HG02840 (cell line): ENCODE results near the gene TENM4.

ENCODE experiments used
- ATAC-seq: cut with Tn5 transposase; IDR thresholded peaks from one replicate; pipeline ENCODE4 v1.9.1; 2021; ENCODE audit warnings: mild to moderate bottlenecking, moderate library complexity, moderate number of reproducible peaks; ENCODE audit not compliant: unreplicated experiment, low FRiP score

TENM4 gene

DNA sequence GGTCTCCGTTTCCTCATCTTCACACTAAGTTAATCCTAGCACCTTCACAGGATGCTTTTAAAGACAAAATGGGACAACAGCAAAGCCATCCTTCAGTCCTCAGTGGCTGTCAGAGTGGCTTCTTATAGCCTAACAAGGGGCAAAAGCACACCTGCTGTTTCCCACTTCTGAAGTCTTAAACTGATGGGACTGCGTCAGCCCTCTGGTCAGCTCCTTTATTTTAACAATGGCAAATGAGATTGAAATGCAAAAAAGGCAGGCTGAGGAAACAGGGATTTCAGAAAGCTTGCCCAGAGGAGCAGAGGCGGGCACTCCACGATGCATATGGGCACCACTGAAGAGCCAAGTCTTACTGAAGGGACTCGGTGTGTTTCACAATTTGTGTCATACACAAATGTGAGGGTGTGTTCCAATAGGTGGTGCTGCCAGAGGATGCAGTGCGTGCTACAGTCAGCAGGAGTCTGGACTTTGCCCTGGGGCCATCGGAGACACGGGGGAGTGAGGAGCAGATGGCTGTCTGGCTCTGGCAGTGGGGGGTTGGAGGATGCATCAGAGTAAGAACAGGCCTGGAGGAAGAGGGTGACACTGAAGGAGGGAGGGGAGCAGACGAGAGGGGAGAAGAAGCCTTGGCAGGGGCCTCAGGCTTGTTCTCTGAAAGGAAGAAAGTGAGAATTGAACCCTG is 47.3 kb downstream of the TENM4 start:
- no peak for ATAC-seq

DNA sequence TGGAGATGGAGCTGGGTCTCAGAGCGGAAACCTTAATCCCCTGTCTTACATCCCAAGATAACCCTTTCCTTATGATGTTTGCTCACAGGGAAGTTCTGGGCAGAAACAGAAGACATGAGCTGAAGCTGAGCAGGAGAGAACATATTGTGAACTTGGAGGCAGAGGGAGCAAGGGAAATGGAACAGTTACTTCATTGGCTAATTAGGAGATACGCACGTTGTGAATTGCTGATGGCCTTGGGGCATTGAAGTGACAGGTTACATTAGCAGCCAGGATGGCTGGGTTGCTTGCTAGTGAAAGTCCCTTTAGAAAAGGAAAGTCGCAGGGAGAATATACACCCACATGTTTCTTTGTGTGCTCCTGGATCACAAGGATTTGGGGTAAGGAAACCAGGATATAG is 48.7 kb downstream of the TENM4 start:
- no peak for ATAC-seq

DNA sequence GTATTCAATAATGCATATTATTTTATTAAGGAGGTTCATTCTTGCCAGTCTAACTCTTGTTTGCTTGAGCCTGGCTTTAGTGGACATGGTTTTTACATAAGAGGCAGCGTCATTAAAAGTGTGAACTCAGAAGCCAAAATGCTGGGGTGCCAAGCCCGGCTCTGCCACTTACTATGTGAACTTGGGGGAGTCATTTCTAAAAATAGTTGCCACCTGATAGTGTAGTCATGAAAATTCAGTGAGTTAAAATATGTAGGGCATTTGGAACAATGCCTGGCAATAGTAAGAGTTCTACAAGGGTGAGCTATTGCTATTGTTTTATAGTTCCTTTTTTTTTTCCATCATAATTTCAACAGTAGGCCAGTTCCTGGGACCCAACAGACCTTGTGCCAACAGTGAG is 49.9 kb downstream of the TENM4 start:
- ATAC-seq = no peak

DNA sequence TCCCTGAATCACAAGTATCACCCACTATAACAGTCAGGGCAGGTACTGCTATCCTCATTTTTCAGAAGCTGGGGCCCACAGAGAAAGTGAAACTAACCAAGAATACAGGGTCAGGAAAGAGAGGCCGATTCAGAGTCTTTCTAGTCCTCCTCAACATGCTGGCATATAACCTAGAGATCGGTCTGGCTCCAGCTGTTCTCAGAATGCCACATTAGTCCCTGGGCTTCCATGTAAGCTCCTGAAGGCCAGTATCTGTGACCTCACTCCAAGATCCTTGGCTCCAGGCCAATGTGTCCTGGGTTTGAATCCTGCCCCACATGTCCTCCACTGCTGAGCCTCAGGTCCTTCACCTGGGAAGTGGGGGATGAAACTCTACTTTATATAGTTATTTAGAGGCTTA is 50.4 kb downstream of the TENM4 start:
- ATAC-seq = no peak

DNA sequence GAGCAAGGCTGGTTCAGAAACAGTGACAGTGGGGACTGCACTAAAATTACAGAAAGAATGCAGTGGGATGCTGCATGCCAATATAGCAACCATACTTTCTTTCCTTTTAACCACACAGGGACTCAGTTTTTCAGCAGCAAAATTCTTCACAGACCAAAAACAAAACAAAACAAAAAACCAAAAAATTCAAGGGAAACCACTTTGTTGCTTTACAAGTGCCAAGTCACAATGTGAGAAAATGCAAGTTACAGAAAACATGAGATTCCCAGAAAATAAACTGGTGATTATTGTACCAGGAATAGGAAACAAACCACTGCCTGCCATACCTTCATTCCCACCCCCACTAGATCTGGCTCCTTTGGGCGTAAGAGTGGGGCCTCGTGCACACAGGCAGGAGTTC is 52.6 kb downstream of the TENM4 start:
- ATAC-seq = no peak

DNA sequence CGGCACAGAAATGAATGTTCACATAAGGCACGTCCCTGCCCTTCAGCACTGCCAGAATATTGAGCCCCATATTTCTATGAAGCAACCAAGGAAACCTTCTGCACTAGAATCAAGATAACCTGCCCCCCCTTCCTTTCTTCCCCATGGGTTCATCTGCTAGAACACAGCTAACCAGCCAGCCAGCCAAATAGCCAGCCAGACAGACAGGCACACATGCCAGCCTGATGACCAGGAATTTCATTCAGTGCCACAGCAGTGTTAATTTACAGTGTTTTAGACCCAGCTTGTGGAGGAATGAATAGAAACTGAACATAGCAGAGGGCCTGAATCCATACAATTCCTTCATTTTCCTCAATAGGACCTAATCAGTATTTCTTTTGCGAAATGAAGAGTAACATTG is 57.0 kb downstream of the TENM4 start:
- ATAC-seq = no peak

DNA sequence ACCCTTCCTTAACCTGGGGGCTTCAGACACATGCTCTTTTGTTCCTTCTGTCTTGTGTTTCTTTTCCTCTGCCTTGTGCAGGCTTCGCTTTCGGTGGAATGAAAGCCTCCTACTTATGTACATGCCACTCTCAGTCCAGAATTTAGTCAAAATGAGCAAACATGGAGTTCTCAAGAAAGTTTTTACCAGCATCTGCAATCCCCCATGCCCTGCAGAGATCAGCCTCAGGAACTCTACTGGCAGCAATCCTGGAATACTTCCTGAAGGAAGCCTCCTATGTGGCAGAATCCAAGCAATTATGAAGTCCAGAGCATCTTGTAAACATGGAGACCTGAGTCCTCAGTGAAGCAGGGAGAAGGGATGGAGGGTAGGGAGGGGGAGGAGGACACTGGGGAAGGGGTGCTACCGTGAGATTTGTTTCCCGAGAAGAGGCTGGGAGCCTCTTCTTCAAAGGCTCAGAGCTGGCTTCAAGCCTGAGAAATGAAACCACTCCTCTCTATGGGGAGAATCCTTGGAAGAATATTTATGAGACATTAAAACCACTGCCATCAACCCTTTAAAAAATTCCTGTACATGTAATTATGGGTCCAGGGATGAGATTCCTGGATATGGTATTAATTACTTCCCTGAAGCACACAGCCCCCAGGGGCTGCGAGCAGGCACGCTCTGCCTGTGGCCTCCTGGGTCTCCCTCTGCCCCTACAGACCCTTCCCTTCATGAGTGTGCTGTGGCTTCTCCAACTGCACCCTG is 58.4 kb downstream of the TENM4 start:
- no peak for ATAC-seq

DNA sequence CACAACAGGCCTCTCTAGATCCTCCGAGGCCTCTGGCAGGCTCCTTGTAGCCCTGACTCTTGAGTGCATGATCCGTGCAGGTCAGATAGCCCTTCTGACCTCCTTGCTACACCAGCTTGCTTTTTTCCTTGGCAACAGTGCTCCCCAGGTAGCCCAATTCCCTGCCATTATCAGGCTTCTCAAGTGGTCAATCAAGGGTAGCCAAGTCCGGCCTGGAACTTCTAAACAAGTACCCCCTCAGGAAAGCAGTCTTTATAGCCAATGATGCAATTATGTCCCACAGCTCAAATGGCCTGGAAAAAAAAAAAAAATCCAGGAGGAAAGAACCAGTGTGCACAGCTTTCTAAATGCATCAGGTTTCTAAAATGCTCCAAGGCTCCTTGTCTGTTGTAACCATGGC is 59.8 kb downstream of the TENM4 start:
- ATAC-seq = no peak

DNA sequence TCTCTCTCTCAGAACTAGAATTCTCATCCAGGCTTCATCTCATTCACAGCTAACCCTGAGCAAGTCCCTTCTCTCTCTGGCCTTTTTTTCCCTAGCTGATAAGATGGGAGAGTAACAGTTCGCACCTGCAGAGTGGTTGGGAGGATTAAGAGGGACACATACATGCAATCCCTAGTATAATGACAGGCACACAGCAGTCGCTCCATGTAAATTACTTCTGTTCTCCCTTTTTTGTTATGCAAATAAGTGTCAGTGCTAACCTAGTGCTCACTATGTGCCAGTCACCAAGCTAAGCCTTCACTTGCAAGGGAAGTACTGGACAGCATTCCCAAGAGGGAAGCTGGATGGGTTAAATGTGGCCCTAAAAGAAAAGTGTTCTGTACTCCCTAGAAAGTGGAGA is 63.4 kb downstream of the TENM4 start:
- no peak for ATAC-seq

DNA sequence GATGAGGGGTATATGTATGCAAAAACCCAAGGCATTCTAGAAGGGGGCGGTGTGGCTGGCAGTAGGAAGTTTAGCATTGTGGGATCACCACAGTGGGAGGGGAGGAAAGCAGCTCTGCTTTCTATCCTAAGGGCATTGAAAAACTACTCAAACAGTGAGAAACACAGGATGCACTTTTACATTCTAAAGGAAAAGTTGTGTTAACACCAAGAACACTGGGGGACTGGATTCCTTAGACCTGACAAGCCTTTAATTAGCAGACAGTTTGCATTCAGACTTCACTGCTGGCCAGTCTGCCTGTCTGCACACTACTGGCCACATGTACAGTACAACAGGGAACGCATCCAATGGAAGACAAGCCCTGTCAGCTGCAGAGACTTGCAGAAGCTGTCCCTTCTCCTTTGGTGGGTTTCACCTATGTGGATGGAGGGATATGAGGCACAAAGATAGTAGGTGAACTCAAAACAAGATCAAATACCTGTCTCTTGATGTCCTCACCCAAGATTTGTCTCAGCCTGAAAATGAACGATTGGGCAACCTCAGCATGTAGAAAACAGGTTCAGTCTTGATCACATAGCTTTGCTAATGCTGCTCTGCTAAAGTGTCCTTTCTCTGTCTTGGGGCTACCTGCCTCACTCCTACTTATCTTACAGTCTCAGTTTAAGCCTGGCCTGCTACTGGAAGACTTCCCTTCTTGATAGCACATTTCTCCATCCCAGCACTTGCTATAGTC is 64.8 kb downstream of the TENM4 start:
- ATAC-seq = no peak

DNA sequence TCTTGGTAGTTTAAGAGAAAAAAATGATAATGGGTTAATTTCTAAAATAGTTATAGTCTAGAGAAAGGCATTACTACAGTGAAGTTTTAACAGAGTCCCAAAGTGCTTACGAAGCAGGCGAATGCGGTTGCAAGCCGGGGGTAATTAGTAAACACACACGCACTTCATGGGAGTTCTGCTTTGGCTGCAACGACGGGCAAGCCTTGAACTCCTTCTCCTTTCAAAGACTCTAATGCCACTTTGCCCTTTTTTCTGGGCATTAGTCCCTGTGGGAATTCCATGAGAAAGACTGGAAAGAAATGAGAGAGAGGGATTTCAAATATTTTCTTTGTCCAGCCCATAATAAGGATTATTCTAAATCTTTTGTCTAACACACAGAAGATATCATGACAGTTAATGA is 66.1 kb downstream of the TENM4 start:
- ATAC-seq = no peak

DNA sequence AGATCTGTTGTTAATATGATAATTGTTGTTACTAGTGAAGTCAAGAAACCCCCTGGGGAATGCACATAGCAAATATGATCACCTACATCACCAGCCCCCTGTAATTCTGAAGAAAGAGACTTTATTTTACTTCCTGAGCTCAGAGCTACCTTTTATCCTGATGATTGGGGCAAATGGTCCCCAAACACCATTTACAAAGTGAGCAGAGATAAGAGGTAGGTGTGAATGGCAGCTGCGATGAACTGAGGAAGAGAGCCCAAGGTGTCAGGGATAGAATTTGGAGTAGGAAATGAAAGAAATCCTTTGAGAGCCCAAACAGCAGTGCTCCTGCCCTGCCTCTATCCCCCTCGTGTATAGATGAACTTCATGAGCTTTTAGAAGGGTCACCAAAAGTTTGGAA is 69.1 kb downstream of the TENM4 start:
- no peak for ATAC-seq

DNA sequence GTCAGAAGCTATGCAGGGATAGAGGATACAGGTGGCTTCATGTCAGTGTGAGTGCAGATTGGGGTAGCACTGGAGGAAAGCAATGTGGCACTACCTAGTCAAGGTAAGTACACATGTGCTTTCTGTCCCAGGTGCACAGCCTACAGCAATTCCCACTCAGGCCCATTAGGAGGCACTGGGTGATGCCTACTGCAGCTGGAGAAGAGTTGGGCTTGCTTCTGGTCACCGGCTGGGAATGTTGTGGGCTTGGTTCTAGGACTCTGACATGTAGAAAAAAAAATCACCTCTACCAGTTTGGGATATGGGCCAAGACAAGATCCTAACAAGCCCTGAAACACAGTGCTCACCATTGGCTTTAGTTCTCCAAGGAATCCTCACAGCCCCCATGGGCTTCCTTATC is 69.7 kb downstream of the TENM4 start:
- ATAC-seq = no peak

DNA sequence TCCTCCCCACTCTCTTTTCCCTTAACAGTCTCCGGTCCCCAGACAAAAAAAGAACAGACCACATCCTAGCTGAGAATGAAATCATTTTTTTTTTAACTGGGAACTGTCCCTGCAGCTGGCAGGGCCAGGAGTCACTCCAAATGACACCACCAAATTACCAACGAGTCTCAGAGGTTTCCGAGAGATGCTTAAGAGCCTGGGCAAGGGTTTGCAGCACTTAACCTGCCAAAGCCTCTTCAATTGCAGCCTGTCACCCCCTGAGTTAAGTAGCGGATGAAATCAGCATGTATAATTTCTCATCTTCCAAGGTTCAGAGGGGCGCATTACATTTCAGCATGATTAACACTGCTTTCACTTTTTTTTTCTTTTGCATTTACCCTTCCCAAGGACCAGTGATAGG is 71.8 kb downstream of the TENM4 start:
- no peak for ATAC-seq

DNA sequence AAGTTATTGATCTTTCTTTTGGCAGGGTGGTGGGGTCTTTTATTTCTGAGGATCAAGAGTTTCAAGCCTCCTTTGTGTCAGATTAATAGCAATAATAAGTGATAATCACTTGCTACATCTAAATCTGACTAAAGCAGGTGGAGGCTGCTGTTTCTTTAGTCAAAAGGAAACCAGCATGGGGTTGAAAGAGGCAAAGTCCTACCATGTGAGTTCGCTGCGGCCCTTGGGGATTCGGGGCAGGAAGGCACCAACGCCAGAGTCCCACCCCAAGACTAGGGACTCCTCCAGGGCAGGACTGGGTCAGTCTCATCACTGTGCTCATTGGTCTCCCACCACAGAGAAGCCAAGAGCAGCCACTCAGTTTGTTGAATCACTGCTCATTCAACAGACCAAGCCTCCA is 73.0 kb downstream of the TENM4 start:
- ATAC-seq = no peak

DNA sequence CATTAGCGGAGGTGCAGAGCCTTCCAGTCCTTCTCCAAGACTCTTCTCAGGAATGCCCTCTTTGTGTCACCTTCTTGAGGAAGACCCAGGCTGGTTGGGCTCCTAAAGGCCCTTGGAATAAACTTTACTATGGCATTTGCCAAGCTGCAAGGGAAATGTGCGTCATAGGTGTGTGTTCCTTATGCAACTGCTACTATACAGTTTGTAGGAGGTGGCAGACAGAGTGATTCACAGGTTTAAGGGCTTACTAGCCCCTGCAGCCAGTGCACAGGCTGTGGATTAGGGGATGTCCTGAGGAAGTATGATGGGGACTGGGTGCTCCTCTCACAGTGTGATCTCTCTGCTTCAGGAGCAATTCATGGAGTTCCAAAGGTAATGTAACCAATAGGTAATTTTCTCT is 74.6 kb downstream of the TENM4 start:
- ATAC-seq = no peak

DNA sequence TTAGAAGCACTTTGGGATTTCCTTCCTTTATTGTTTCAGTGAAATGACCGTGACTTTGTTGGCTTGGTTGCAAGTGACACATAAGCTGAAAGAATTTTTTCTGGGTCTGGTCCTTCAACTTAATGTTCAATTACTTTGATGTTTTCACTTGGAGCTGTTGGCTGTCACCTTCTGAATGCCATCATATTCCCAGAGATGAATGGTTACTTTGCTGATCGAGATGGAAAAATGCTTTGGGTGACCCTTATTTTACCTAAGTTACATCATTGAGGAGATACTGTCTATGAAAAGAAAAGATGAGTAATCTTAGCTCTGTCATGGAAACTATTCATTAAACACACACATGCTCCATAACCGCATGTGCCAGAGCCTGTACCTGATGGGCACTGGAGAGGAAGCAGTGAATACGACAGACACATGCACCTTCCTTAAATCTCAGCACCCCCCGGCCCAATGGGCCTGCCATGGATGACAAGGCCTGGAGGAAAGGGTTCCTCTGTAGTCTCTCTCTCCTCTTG is 76.9 kb downstream of the TENM4 start:
- ATAC-seq = no peak

DNA sequence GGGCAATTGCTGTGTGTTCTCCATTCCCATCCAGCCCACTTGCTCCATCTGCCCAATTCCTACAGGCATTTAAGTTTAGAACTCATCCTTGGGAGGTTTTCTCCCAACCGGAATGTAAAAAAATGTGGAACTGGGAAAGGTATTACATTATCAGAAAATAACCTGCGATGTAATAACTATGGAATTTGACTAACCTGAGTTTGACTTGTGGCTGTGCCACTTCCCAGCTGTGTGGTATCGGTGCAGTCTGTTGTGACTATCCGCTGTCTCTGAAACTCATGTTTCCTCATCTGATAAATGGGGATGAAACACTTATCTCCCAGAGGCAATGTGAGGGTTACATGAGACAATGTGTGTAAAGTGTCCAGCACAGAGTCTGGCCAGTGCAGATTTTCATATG is 77.6 kb downstream of the TENM4 start:
- ATAC-seq = no peak

DNA sequence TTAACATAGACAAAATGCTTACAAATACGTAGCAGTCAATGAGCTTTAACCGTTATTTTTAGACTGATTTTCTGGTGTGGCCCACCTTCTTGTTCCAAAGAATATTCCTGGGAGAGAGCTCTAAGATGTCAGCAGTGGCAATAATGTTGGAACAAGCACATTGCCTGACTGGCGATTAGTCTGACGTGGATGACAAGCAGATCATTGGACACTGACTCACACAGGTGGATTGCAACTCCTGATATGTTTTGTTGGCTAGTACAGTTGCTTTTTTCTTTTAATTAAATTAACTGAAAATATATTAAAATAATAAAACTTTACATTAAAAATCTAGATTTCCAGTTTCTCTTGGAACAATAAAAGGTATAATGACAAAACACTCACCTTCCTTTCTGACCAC is 78.0 kb downstream of the TENM4 start:
- no peak for ATAC-seq

DNA sequence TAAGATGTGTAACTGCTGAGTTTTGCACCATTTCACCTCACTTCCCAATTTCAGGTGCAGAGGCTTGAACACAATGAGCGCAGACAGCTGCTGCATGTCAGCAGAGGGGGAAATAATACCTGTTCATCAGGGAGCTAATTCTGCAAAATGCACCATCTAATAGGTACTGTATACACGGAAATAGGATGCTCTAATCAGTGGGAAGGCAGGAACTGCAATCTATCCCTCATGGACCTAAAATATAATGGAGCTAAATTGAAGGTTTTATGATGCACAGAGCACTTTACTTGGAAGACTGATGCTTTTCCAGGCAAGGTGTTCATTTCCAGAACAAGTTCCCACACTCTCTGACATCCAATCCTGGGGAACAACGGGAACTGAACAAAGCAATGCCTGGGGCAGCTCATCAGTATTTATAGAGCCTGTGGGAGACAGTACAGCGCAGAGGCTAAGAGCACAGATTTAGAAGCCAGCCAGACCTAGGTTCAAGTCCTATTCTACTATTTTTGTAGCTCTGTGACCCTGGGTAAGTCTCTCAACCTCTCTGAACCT is 78.5 kb downstream of the TENM4 start:
- ATAC-seq = no peak

DNA sequence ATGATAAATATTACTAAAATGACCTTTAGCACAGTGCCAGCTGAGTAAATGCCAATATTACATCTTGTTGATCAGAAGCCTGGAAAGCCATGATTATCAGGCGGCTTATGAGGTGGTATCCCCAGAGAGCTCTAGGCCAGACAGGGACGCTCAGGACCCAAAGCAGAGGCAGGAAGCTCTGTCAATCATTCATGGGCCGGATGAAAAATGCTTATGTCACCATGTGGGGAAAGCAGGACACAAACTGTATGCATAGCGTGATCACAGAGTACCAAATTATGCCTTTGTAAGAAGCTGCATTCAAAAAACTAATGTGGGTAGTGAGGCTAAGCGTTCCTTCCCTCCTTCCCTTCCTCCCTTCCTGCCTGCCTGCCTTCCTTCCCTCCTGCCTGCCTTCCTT is 82.6 kb downstream of the TENM4 start:
- ATAC-seq = no peak
